Naive thymus-derived CD4-positive, alpha-beta T cell (primary cell): ENCODE measurements around the gene POLN. TPM values are rescaled to one million over a fixed set of nuclear protein-coding genes. Genes with fewer than 3 reads are reported as not detected.

ENCODE experiments used
- ATAC-seq: fragments of 150-1000 bp; cut with Tn5 transposase; 2 replicates; pipeline ENCODE4 v1.10.0; 2021; ENCODE audit warnings: mild to moderate bottlenecking, moderate library complexity
- CTCF ChIA-PET: fragments of 350-600 bp; sonication (Branson Sonifier 250); formaldehyde crosslinking; loops from one replicate; lab custom pipeline; 2021; ENCODE audit warnings: antibody characterized with exemption; lab: Charles Lee
- POLR2A ChIA-PET: fragments of 350-600 bp; sonication (Branson Sonifier 250); formaldehyde crosslinking; loops from one replicate; lab custom pipeline; 2021; ENCODE audit warnings: antibody characterized with exemption, inconsistent platforms; lab: Charles Lee
- DNase-seq, 9 donors: peaks; one replicate each; pipeline versions ENCODE4 v3.0.0 to v3.0.0-alpha.2; 2020 to 2022; ENCODE audit warnings: mixed read lengths in 1 of 9
- H3K27ac ChIP-seq: one replicate; pipeline ENCODE4 v1.7.0; 2013; ENCODE audit warnings: mild to moderate bottlenecking, low read depth, low read length, moderate library complexity
- H3K27me3 ChIP-seq, 2 donors: one replicate each; pipeline ENCODE4 v1.7.0; 2013; ENCODE audit warnings: low read length in 2 of 2, mild to moderate bottlenecking in 2 of 2, moderate library complexity in 2 of 2; ENCODE audit not compliant: control insufficient read depth in 2 of 2, insufficient read depth in 2 of 2
- H3K36me3 ChIP-seq, 3 experiments: 1 replicate in 2 of 3; 2 replicates in 1 of 3; pipeline ENCODE4 v1.7.0; 2013; ENCODE audit warnings: low read length in 3 of 3, mild to moderate bottlenecking in 3 of 3, moderate library complexity in 1 of 3; ENCODE audit not compliant: insufficient read depth in 3 of 3, control insufficient read depth in 2 of 3
- H3K4me1 ChIP-seq, 2 donors: one replicate each; pipeline ENCODE4 v1.7.0; 2013; ENCODE audit warnings: low read length in 2 of 2, mild to moderate bottlenecking in 2 of 2, moderate library complexity in 1 of 2; ENCODE audit not compliant: control insufficient read depth in 2 of 2, insufficient read depth in 2 of 2
- H3K4me3 ChIP-seq: 2 replicates; pipeline ENCODE4 v1.7.0; 2013; ENCODE audit warnings: mild to moderate bottlenecking, low read length
- H3K9me3 ChIP-seq, 3 experiments: 1 replicate in 2 of 3; 2 replicates in 1 of 3; pipeline ENCODE4 v1.7.0; 2013; ENCODE audit warnings: low read length in 3 of 3; ENCODE audit not compliant: control insufficient read depth in 2 of 3
- H3K27ac Mint-ChIP-seq, 9 donors: one replicate each; pipeline ENCODE4 v1.8.0; 2020 to 2022; ENCODE audit warnings: mixed read lengths in 9 of 9, mild to moderate bottlenecking in 8 of 9, moderate library complexity in 5 of 9, inconsistent platforms in 2 of 9
- H3K27me3 Mint-ChIP-seq, 5 donors: one replicate each; pipeline ENCODE4 v1.8.0; 2021 to 2022; ENCODE audit warnings: mixed read lengths in 5 of 5, mild to moderate bottlenecking in 1 of 5
- H3K36me3 Mint-ChIP-seq, 5 donors: one replicate each; pipeline ENCODE4 v1.8.0; 2020 to 2022; ENCODE audit warnings: mixed read lengths in 5 of 5, mild to moderate bottlenecking in 3 of 5, inconsistent platforms in 1 of 5
- H3K4me1 Mint-ChIP-seq, 7 donors: one replicate each; pipeline ENCODE4 v1.8.0; 2020 to 2022; ENCODE audit warnings: mixed read lengths in 7 of 7, mild to moderate bottlenecking in 3 of 7, inconsistent platforms in 1 of 7
- H3K4me3 Mint-ChIP-seq, 10 donors: one replicate each; pipeline ENCODE4 v1.8.0; 2020 to 2022; ENCODE audit warnings: mild to moderate bottlenecking in 10 of 10, mixed read lengths in 10 of 10, moderate library complexity in 6 of 10, inconsistent platforms in 2 of 10
- H3K9me3 Mint-ChIP-seq, 11 donors: one replicate each; pipeline ENCODE4 v1.8.0; 2020 to 2022; ENCODE audit warnings: mixed read lengths in 11 of 11, mild to moderate bottlenecking in 4 of 11, inconsistent platforms in 1 of 11, moderate library complexity in 1 of 11
- intact Hi-C, 2 donors: fragments of 100-400 bp; cut with micrococcal nuclease; formaldehyde crosslinking; loops; one replicate each; pipeline ENCODE4 v1.15.1; 2023
- polyA plus RNA-seq, 2 donors: library from polyadenylated mRNA; unstranded; fragments of 300-500 nt; fragmentation: Illumina TruSeq; gene quantifications; one replicate each; pipeline ENCODE4 v1.2.3, GENCODE V29; 2021
- total RNA-seq, 6 experiments: library from RNA in 5 of 6; stranded (reverse) in 5 of 6; gene quantifications; 1 replicate in 5 of 6; 2 replicates in 1 of 6; pipeline ENCODE4 v1.2.3 and lab custom pipeline; 2021 to 2026

The POLN gene
- total and polyA plus RNA-seq, 7 experiments from 2014 or later = 0.17 to 5.4 (median 2.9) TPM

GRCh38 chr4:2265113-2266110, 23.5 kb upstream of the POLN start:
- POLR2A ChIA-PET = interaction anchor here (4.2 kb wide), 1 partner anchor 25 kb away, joined by 48 read pairs; the partner anchor contains the start of genes HAUS3 and POLN
- Mint-ChIP-seq H3K4me1 (peaks cover 0 to 8% (median 0%) of the 10 kb centered on the region in 7 donors), H3K27ac (peak overlapping the region in 3 of 9 donors; percentile 9 to 51 (median 9)), H3K36me3 (peaks cover 0 to 4% (median 0%) of the 10 kb centered on the region in 5 donors), H3K4me3 (peak overlapping the region in 1 of 10 donors; percentile 34), H3K27me3 (no peaks in the 10 kb centered on the region), H3K9me3 (peaks cover 0 to 1% (median 0%) of the 10 kb centered on the region in 11 donors)
- intact Hi-C loops = no loop called here
- Histone ChIP-seq H3K4me1 (peaks cover 4 to 13% of the 10 kb centered on the region in 2 donors), H3K27ac (no peak overlapping the region), H3K4me3 (no peak overlapping the region), H3K27me3 (no peaks in the 10 kb centered on the region), H3K9me3 (no peaks in the 10 kb centered on the region), H3K36me3 (no peaks in the 10 kb centered on the region)
- ATAC-seq (no peak), DNase-seq (no peak)
- CTCF ChIA-PET = interaction anchor here (0.6 kb wide), 1 partner anchor 169 kb away, joined by 3 read pairs; no protein-coding TSS in a partner anchor

DNA sequence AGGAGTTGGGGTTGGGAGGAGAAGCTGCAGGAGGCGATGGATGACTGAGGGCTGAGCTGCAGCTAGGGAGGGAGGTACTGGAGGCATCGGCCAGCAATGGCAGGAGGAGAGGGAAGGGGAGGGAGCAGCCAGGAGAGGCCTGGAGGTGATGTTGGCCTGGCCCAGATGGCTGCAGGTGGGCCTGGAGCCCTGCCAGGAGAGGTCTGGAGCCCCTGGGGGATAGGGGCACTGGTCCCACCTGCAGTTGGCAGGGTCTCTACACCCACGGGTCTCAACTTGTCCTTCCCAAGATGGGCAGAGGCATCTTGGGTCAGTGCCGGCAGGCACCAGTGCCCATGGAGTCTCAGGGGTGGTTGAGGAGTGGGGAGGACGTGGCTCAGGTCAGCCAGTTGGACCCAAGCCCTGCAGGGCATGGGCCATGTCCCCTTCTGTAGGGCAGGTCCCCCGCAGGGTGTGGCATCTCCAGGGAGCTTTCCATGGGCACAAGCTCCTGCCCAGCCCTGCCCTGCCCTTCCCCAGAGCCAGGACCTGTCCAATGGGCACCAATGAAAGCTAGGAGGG, 22.6 kb upstream of the POLN start:
- intact Hi-C loops = loop anchor here (5.0 kb wide), 3 partner anchors 392 to 1482 kb away; partner anchors contain the start of genes GRK4 (in 1 of the 2), NOP14 (in 1 of the 2) and NSD2 (in 1 of the 2)
- H3K4me1 Mint-ChIP-seq = peaks cover 0 to 11% (median 0%) of the 10 kb centered on the region in 7 donors
- no peak overlapping the region for H3K4me3 Mint-ChIP-seq

DNA sequence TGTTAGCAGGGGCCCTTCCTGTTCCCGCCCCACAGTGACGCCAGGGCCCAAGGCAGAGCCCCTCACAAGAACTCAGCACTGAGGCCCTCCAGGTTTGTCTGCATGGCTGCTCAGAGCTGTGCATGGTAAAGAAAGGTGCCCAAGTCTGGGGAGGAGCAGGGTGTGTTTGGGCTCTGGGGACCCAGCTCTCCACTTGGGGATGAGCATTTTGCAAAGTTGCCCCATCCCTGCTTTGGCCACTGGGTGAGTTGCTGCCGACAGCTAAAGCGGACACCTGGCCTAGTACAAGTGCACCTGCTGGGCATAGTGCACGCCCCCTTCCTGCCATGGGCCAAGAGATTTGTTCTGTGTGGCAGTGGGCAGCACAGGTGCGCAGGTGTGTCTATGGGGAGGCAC, 22.0 kb upstream of the POLN start:
- H3K4me3 ChIP-seq = no peak overlapping the region
- Mint-ChIP-seq H3K27ac (peak overlapping the region in 7 of 9 donors; percentile 25 to 86 (median 66)), H3K27me3 (no peaks in the 10 kb centered on the region), H3K36me3 (no peaks in the 10 kb centered on the region), H3K9me3 (no peaks in the 10 kb centered on the region), H3K4me1 (peaks cover 0 to 11% (median 0%) of the 10 kb centered on the region in 7 donors), H3K4me3 (peak overlapping the region in 6 of 10 donors; percentile 53 to 79 (median 66))
- peaks cover 8 to 23% of the 10 kb centered on the region in 2 donors for H3K4me1 ChIP-seq
- DNase-seq (no peak), ATAC-seq (no peak)
- ChIA-PET POLR2A (interaction anchor here (2.7 to 4.2 kb wide), 3 partner anchors 18 to 27 kb away, joined by 22 to 48 read pairs (median 37); partner anchors contain the start of genes HAUS3 and POLN), CTCF (no interaction called here)
- peaks cover 0 to 2% (median 0%) of the 10 kb centered on the region in 3 experiments for H3K36me3 ChIP-seq
- no peaks in the 10 kb centered on the region for H3K27me3 ChIP-seq
- H3K9me3 ChIP-seq = no peaks in the 10 kb centered on the region
- no peak overlapping the region for H3K27ac ChIP-seq
- intact Hi-C loops = loop anchor here (2.0 to 5.0 kb wide), 7 partner anchors 27 to 1482 kb away; partner anchors contain the start of genes GRK4 (in 1 of the 2), NOP14 (in 1 of the 2), NSD2 (in 1 of the 2) and TACC3 (in 1 of the 2)

More for the DNA sequence above, 22.6 kb upstream of the POLN start:
- Histone ChIP-seq H3K9me3 (no peaks in the 10 kb centered on the region), H3K4me3 (no peak overlapping the region), H3K27ac (no peak overlapping the region), H3K4me1 (peaks cover 8 to 21% of the 10 kb centered on the region in 2 donors), H3K36me3 (no peaks in the 10 kb centered on the region), H3K27me3 (no peaks in the 10 kb centered on the region)
- ChIA-PET CTCF (no interaction called here), POLR2A (interaction anchor here (2.7 to 4.2 kb wide), 3 partner anchors 18 to 26 kb away, joined by 22 to 48 read pairs (median 37); partner anchors contain the start of genes HAUS3 and POLN)
- no peak for ATAC-seq
- Mint-ChIP-seq H3K27ac (peak overlapping the region in 2 of 9 donors; percentile 25 to 36), H3K9me3 (peaks cover 0 to 1% (median 0%) of the 10 kb centered on the region in 11 donors), H3K36me3 (peaks cover 0 to 2% (median 0%) of the 10 kb centered on the region in 5 donors), H3K27me3 (no peaks in the 10 kb centered on the region)
- DNase-seq = no peak

DNA sequence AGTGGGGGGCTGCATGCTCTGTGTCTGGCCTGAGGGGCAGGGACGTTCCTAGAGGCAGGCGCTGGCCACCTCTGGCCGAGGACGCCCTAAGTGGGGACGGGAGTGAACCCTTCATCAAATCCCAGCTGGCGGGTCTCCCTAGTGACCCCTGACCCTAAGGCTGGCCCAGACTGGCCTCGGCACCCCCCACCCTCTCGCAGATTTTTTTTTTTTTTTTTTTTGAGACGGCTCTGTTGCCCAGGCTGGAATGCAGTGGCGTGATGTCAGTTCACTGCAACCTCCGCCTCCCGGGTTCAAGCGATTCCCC, 21.0 kb upstream of the POLN start:
- H3K36me3 ChIP-seq = peaks cover 0 to 12% (median 0%) of the 10 kb centered on the region in 3 experiments
- H3K27ac ChIP-seq = peak overlapping the region; percentile 95
- Mint-ChIP-seq H3K27ac (peak overlapping the region; percentile 61 to 87 (median 80)), H3K36me3 (no peaks in the 10 kb centered on the region), H3K9me3 (no peaks in the 10 kb centered on the region), H3K4me1 (peaks cover 0 to 11% (median 0%) of the 10 kb centered on the region in 7 donors), H3K27me3 (no peaks in the 10 kb centered on the region), H3K4me3 (peak overlapping the region; percentile 48 to 85 (median 76))
- H3K27me3 ChIP-seq = no peaks in the 10 kb centered on the region
- no peak for DNase-seq
- CTCF ChIA-PET = interaction anchor here (0.6 to 1.5 kb wide), 4 partner anchors 22 to 699 kb away, joined by 3 to 7 read pairs (median 4); partner anchors contain the start of genes HAUS3 and POLN
- POLR2A ChIA-PET = interaction anchor here (0.9 to 4.2 kb wide), 12 partner anchors 9 to 209 kb away, joined by 3 to 48 read pairs (median 6); partner anchors contain the start of genes HAUS3, POLN and RNF4
- H3K4me1 ChIP-seq = peaks cover 8 to 23% of the 10 kb centered on the region in 2 donors
- H3K9me3 ChIP-seq = no peaks in the 10 kb centered on the region
- H3K4me3 ChIP-seq = peak overlapping the region; percentile 69
- no peak for ATAC-seq
- intact Hi-C loops = loop anchor here (1.0 to 5.0 kb wide), 19 partner anchors 19 to 1481 kb away; partner anchors contain the start of genes CFAP99 (in 2 of the 2), FAM193A (in 2 of the 2), GRK4 (in 2 of the 2) and HAUS3 (in 2 of the 2)

- no peaks in the 10 kb centered on the region for H3K9me3 ChIP-seq
- peaks cover 0 to 18% (median 0%) of the 10 kb centered on the region in 3 experiments for H3K36me3 ChIP-seq
- H3K4me1 ChIP-seq = peaks cover 8 to 23% of the 10 kb centered on the region in 2 donors
- H3K9me3 Mint-ChIP-seq = no peaks in the 10 kb centered on the region
- peak overlapping the region; percentile 61 to 85 (median 76) for H3K4me3 Mint-ChIP-seq
- peaks cover 0 to 11% (median 0%) of the 10 kb centered on the region in 7 donors for H3K4me1 Mint-ChIP-seq
- ATAC-seq (peak; percentile 93), DNase-seq (peak; percentile 95 to 99 (median 98))
- intact Hi-C loops = loop anchor here (1.0 to 5.0 kb wide), 19 partner anchors 20 to 1480 kb away; partner anchors contain the start of genes CFAP99 (in 2 of the 2), FAM193A (in 2 of the 2), GRK4 (in 2 of the 2) and HAUS3 (in 2 of the 2)
- H3K4me3 ChIP-seq = peak overlapping the region; percentile 69
- CTCF ChIA-PET = interaction anchor here (0.6 to 1.5 kb wide), 8 partner anchors 21 to 409 kb away, joined by 3 to 7 read pairs (median 4); partner anchors contain the start of genes HAUS3 and POLN
- peak overlapping the region; percentile 95 for H3K27ac ChIP-seq
- peak overlapping the region; percentile 61 to 87 (median 83) for H3K27ac Mint-ChIP-seq
- no peaks in the 10 kb centered on the region for H3K27me3 ChIP-seq
- no peaks in the 10 kb centered on the region for H3K27me3 Mint-ChIP-seq
- POLR2A ChIA-PET = interaction anchor here (0.6 to 4.2 kb wide), 28 partner anchors 9 to 539 kb away, joined by 3 to 48 read pairs (median 4); partner anchors contain the start of genes HAUS3, NELFA, POLN and RNF4
- H3K36me3 Mint-ChIP-seq = no peaks in the 10 kb centered on the region
Observed at GRCh38 chr4:2262145-2262943, 20.4 kb upstream of the POLN start.
